BJ (cell line): Measurements from ENCODE around the gene NDC80. TPM values are rescaled to one million over a fixed set of nuclear protein-coding genes. Genes with fewer than 3 reads are reported as not detected.
A peak's percentile ranks its signal among the peaks of the same experiment; 100 is the strongest.
"Not testable (repeated sequence)": the region's sequence is repeated elsewhere in the genome, so short reads cannot be mapped to it uniquely, and the experiment has no call there.

Experiments
- CTCF ChIA-PET: fragments of 350-600 bp; formaldehyde crosslinking; extraction: SDS; loops from one replicate; lab custom pipeline; 2021; ENCODE audit warnings: antibody characterized with exemption, inconsistent platforms; lab: Yijun Ruan, JAX
- POLR2A ChIA-PET: fragments of 300-600 bp; sonication (Branson Sonifier 250); formaldehyde crosslinking; extraction: SDS; loops from one replicate; lab custom pipeline; 2021; ENCODE audit warnings: antibody characterized with exemption; lab: Charles Lee
- DNase-seq: peaks from one replicate; pipeline ENCODE4 v3.0.0-alpha.2; 2011; ENCODE audit warnings: low read depth
- H3K27me3 ChIP-seq: 2 replicates; pipeline ENCODE4 v1.6.0; 2011; ENCODE audit warnings: low read length; ENCODE audit not compliant: control insufficient read depth, insufficient read depth
- H3K36me3 ChIP-seq: 2 replicates; pipeline ENCODE4 v1.5.1; 2011; ENCODE audit warnings: low read length; ENCODE audit not compliant: control insufficient read depth, insufficient read depth
- H3K4me3 ChIP-seq: 2 replicates; pipeline ENCODE4 v1.5.1; 2011; ENCODE audit warnings: low read depth, mild to moderate bottlenecking, control low read depth, low read length
- CTCF ChIP-seq: IDR thresholded peaks from 2 replicates; pipeline ENCODE4 v1.5.1; 2011; ENCODE audit warnings: low read depth, mild to moderate bottlenecking, control low read depth, inconsistent platforms, low read length, moderate library complexity; ENCODE audit not compliant: insufficient read depth
- polyA plus RNA-seq: library from polyadenylated mRNA; depleted of rRNA; stranded (reverse); fragments of >200 nt; gene quantifications from 2 replicates; pipeline ENCODE4 v1.2.3, GENCODE V29; 2011; rRNA removed
- small RNA-seq: library from RNA; depleted of rRNA; stranded (forward); fragments of <200 nt; gene quantifications from one replicate; pipeline ENCODE3, GENCODE V24; 2012; ENCODE audit warnings: low replicate concordance, low read depth; ENCODE audit not compliant: insufficient read length

NDC80 gene
- polyA plus RNA-seq, 1 experiment, result 18.1 TPM

- TF ChIP-seq CTCF, result no peak
- POLR2A ChIA-PET, result interaction anchor here (0.7 to 0.8 kb wide), 2 partner anchors 12 to 223 kb away, joined by 3 to 7 read pairs; no protein-coding TSS in a partner anchor
- peak; percentile 59 for DNase-seq
- peak overlapping the region; percentile 94 for H3K4me3 ChIP-seq
- H3K27me3 ChIP-seq, result no peaks in the 10 kb centered on the region
- H3K36me3 ChIP-seq, result no peaks in the 10 kb centered on the region
- CTCF ChIA-PET, result interaction anchor here (0.6 kb wide), 1 partner anchor 9 kb away, joined by 4 read pairs; no protein-coding TSS in a partner anchor
These were observed 86.6 kb downstream of the NDC80 start for GRCh38 chr18:2657788-2658458.

GRCh38 chr18:2660849-2661248 lies 89.5 kb downstream of the NDC80 start:
- CTCF ChIA-PET, H3K36me3 ChIP-seq, H3K27me3 ChIP-seq, DNase-seq, H3K4me3 ChIP-seq, POLR2A ChIA-PET: not testable (repeated sequence)

GRCh38 chr18:2662288-2662687 lies 90.9 kb downstream of the NDC80 start:
- H3K36me3 ChIP-seq, DNase-seq, H3K4me3 ChIP-seq, H3K27me3 ChIP-seq, POLR2A ChIA-PET, CTCF ChIA-PET: not testable (repeated sequence)

- TF ChIP-seq CTCF, result no peak
- CTCF ChIA-PET, result no interaction called here
- H3K36me3 ChIP-seq, result no peaks in the 10 kb centered on the region
- POLR2A ChIA-PET, result interaction anchor here (0.6 kb wide), 1 partner anchor 110 kb away, joined by 3 read pairs; no protein-coding TSS in a partner anchor
- no peak for DNase-seq
- no peaks in the 10 kb centered on the region for H3K27me3 ChIP-seq
- no peak overlapping the region for H3K4me3 ChIP-seq
These were observed 91.6 kb downstream of the NDC80 start for GRCh38 chr18:2662990-2663389.

Small RNA genes within 50 kb of the gene (small RNA-seq; reads per million reads assigned to genes)
- gene RF00019 (not detected), gene RF01233 (not detected), gene RNU6-340P (not detected)

Other genes with a start within 250 kb of the NDC80 start
- 6.8 and 13.4 TPM in 2 replicates for gene METTL4, start 52 bp upstream of the NDC80 start, polyA plus RNA-seq
- 10.5 and 23.4 TPM in 2 replicates for gene SMCHD1, start 84.2 kb downstream of the NDC80 start, polyA plus RNA-seq